HG03045 (cell line): ENCODE results near the gene SLC50A1.
A peak's percentile ranks its signal among the peaks of the same experiment; 100 is the strongest.
"Not testable (repeated sequence)": the region's sequence is repeated elsewhere in the genome, so short reads cannot be mapped to it uniquely, and the experiment has no call there.

ENCODE experiments used
- ATAC-seq: cut with Tn5 transposase; IDR thresholded peaks from one replicate; pipeline ENCODE4 v1.9.1; 2021; ENCODE audit warnings: mild to moderate bottlenecking, moderate library complexity; ENCODE audit not compliant: unreplicated experiment

The SLC50A1 gene

DNA sequence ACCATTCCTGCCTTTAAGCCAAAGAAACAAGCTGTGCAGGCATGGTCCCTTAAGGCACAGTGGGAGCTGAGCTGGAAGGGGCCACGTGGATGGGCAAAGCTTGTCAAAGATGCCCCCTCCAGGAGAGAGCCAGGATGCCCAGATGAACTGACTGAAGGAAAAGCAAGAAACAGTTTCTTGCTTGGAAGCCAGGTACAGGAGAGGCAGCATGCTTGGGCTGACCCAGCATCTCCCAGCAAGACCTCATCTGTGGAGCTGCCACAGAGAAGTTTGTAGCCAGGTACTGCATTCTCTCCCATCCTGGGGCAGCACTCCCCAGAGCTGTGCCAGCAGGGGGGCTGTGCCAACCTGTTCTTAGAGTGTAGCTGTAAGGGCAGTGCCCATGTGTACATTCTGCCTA is 1.3 kb upstream of the SLC50A1 start:
- no peak for ATAC-seq

DNA sequence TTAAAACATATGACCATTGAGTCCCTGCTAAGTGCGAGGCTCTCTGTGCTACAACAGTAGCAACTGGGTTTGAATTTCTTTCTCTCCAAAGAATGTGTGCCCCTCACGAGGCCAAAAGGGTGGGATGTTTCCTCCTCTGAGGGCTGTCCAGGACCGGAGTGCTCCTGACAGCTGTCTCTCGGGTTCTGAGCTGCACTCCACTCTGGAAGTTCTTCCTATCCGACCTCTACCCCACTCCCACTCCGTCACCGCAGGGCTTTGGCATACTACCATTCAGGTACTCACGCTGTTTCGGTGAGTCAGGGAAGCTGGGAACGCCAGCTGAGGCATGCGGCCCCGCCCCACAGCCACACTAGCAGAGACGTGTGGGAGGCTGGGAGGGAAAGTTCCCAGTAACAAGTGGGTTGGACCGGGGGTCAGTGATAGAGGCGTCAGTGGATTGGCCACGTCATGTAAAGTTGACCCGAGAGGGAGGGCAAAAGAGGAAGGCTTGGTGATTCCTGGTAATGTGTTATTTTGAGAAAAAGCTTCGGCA is 705 bp upstream of the SLC50A1 start:
- peak; percentile 35 for ATAC-seq

DNA sequence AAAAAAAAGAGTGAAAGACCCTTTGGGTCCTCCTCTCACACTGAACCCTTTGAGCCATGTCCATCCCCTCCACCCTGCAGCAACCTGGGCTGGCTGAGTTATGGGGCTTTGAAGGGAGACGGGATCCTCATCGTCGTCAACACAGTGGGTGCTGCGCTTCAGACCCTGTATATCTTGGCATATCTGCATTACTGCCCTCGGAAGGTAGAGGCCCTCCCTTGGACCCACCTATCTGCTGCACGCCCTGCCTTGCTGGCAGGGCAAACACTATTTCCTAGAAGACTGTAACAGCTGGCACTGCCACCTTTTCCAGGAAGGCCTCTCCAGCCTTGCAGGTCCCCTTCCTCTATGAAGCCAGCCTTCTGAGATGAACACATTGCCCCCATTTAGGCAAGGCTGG is 1.1 kb downstream of the SLC50A1 start:
- no peak for ATAC-seq

DNA sequence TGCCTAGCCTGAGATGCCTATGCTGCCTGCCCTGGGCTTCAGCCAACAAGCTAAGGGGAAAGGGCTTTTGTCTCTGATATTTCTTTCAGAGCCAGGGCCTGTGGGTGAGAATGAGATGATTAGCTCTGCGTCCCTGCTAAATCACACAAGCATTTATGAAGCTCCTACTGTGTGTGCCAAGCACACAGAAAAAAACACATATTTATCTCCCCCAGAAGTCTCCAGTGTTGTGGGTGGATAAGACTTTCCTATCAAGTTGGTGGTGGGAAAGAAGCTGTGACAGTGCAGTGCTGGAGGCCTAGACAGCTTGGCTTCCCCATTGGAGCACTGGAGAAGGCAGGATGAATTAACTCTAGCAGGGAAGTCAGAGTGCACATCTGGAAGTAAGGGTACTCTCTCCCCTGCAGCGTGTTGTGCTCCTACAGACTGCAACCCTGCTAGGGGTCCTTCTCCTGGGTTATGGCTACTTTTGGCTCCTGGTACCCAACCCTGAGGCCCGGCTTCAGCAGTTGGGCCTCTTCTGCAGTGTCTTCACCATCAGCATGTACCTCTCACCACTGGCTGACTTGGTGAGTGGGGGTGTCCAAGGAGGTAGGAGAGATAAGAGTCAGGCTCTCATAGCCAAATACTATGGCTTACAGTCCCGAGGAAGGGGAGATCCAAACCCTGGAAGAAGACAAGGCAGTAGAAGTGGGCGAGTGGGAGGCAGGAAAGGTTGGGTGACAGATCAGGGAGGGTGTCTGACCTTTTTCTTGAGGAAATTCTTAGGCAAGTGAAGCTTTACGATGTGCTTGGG is 1.7 kb downstream of the SLC50A1 start:
- no peak for ATAC-seq

DNA sequence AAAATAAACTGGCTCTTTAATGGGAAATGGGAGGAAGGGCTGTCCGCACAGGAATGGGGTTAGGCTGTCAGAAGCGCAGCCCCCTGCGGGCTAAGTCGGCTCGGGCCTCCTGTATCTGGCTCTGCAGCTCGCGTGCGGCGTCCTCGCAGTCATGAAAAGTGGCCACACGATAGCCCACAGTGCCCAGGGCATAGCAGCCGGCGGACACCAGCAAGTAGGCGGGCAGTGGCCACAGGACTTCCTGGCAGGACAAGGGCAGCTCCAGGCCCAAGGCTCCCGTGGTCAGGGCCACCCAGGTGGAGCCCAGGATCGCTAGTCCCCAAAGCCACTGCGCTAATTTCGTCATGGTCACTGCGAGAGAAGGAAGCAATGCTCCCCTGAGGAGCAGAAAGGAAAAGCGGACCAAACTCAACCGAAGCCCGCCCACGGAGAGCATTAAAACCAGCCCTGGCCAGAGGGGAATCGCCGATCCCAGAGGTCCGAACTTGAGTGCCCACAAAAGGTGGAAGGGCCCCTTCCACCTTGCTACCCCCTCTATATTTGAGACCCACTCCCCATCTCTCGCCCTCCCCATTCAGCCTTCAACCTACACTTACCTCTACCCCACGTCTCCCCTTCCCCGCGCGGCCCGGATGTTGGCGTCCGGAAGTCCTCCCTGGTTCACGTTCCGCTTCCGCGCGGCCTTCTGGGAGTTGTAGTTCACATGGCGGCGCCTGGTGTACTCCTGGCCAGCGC is 4.4 kb downstream of the SLC50A1 start, which contains the start of gene DPM3:
Gene DPM3, minus strand, starts transcription at position 637 of the 735 bp plus-strand sequence. Its CDS starts 291 bp downstream, at position 346.
- ATAC-seq, result peak; percentile 69

DNA sequence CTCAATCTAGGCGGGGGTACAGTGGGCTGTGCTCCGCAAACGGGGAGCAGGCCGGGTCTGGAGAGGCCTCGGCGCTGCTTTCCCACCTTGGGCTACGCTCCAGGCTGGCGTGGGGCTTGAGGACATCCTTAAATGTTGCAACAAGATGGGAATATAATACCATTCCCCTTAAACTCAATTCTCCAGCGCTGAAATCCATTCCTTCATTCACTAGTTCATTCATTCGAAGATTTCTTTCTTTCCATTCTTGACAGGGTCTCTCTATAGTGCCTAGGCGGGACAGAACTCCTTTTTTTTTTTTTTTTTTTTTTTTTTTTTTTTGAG is 4.9 kb downstream of the SLC50A1 start:
- no peak for ATAC-seq

DNA sequence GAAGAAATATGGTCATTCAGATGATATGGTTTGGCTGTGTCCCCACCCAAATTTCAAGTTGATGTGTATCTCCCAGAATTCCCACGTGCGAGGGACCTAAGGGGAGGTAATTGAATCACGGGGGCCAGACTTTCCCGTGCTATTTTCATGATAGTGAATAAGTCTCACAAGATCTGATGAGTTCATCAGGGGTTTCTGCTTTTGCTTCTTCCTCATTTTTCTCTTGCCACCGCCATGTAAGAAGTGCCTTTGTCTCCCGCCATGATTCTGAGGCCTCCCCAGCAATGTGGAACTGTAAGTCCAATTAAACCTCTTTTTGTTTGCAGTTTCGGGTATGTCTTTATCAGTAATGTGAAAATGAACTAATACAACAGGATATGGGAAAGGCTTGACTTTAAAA is 6.1 kb downstream of the SLC50A1 start:
- ATAC-seq, result no peak

DNA sequence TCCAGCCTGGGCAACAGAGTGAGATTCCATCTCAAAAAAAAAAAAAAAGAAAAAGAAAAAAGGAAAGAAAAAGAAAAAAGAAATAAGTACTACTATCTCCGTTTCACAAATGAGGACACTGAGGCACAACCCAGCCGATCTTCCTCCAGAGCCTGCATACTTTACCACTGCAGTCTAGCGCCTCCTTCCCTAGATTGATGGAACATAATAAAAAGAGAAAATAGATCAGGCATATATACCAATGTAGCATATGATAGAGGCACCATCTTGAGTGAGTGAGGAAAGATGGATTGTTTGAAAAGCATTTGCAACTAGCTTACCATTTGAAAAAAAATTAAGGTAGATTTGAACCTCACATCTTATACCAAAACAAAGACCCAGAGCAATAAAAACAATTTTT is 9.8 kb downstream of the SLC50A1 start:
- ATAC-seq, result no peak

DNA sequence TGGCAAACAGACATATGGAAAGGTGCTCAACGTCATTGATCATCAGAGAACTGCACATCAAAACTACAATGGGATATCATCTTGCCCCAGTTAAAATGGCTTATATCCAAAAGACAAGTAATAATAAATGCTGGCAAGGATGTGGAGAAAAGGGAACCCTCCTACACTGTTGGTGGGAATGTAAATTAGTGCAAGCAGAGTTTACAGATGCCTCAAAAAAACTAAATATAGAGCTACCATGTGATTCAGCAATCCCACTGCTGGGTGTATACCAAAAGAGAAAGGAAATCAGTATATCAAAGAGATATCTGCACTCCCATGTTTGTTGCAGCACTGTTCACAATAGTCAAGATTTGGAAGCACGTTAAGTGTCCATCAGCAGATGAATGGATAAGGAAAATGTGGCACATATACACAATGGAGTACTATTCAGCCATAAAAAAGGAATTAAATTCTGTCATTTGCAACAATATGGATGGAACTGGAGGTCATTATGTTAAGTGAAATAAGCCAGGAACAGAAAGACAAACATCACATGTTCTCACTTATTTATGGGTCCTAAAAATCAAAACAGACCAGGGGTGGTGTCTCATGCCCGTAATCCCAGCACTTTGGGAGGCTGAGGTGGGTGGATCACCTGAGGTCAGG is 20.5 kb downstream of the SLC50A1 start:
- ATAC-seq, result not testable (repeated sequence)

DNA sequence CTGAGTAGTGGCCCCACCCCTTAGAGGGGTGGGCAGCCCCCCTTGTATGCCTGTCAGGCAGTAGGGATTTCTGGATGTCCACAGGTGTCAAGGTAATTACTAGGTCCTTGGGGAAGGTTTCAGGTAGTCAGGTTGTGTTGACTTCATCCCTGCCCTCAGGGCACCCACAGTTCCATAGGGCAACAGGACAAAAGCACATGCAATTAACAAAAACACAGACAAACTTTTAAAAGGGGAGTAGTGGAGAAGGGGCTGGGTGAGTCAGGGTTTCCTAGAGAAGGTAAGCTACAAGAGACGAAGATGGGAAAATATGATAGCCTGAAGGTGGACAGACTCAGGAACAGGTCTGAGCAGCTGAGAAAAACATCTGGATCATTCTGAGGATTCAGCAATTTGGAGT is 23.3 kb downstream of the SLC50A1 start:
- ATAC-seq, result no peak

DNA sequence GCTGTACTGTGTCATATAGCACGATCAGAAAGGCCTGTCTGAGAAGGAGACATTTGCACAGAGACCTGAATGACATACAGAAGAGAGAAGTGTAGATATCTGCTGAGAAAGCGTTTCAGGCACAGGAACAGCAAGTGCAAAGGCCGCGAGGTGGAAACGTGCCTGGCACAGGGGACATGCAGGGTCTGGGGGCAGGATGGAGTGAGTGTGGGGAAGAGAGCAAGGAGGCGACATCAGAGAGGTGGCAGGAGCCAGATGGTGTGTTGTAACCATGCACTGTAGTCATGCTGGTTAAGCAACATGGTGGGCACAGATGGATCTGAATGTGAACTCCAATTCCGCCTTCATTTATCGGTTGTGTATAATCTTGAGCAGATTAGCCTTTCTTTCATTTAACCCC is 24.5 kb downstream of the SLC50A1 start:
- ATAC-seq, result no peak

DNA sequence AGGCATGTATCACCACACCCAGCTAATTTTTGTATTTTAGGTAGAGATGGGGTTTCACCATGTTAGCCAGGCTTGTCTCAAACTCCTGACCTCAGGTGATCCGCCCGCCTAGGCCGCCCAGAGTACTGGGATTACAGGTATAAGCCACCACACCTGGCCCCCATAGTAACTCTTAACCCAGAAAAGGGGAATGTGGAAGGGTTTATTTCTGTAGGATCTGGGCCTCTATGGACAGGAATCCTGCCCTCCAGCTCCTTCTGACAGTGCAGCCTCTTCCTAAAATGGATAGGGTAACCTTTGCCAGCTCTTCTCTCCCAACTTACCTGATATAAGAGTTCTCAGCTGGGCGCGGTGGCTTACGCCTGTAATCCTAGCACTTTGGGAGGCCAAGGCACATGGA is 27.0 kb downstream of the SLC50A1 start:
- not testable (repeated sequence) for ATAC-seq

DNA sequence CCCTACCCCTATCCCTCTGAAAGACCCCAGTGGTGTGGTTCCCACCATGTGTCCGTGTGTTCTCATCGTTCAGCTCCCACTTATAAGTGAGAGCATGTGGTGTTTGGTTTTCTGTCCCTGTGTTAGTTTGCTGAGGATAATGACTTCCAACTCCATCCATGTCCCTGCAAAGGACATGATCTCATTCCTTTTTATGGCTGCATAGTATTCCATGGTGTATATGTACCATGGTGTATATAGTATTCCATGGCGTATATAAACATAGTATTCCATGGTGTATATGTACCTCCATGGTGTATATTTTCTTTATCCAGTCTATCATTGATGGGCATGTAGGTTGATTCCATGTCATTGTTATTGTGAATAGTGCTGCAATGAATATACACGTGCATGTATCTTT is 28.1 kb downstream of the SLC50A1 start:
- ATAC-seq, result not testable (repeated sequence)

DNA sequence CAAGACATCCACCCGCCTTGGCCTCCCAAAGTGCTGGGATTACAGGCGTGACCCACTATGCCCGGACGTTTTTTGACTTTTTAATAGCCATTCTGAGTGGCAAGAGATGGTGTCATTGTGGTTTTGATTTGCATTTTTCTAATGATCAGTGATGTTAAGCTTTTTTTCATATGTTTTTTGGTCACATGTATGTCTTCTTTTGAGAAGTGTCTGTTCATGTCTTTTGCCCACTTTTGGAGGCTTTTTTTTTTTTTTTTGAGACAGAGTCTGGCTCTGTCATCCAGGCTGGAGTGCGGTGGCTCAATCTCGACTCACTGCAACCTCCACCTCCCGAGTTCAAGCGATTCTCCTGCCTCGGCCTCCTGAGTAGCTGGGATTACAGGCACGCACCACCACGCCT is 29.0 kb downstream of the SLC50A1 start:
- not testable (repeated sequence) for ATAC-seq

DNA sequence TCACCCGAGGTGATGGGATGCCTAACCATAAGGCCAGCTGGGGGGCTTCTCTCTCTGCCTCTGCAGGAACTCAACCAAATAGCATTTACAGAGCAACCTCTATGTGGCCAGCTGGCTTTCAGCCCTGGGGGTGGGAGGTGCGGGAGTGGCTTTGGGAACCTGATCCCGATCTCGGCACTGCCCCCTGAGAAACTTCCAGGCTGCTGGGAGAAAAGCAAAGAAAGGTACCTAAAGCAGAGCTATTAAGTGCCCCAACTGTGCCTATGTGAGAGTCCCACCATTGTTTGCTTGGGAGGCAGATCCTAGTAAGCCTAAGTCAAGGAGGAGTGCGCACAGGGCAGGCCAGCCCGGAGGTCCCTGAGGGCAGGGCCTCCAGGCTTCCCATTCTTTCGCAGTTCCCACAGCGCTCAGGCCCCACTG is 30.4 kb downstream of the SLC50A1 start:
- ATAC-seq, result no peak

DNA sequence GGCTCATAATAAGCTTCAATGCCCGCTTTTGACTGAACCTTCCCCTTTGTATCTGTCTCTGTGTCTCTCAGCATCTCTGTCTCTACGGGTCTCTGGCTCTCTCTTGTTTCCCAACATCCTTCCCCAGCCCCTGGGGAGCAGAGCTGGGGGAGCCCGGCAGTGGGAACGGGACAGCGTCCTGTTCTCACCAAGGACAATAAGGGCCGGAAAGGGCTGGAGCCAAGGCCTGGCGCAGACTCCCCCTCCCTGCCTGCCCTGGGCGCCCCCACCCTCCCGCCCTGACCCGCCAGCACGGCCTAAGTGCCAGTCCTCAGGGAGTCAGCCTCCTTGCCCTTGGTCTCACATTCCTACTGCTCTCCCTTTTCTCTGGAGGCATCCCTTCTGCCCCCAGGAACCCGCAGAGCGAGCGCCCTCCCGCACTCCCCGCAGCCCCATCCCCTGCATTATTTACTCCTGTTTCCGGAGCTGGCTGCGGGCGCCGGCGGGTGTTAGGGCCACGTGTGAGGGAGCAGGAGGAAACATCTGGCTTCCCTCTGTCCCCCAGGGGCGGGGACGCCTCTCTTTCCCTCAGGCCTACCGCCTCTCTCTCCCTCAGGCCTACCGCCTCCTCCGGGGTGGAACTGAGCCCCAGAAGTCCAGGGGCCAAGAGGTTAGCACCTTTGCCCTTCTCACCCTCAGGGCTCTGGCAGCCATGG is 31.0 kb downstream of the SLC50A1 start:
- no peak for ATAC-seq

DNA sequence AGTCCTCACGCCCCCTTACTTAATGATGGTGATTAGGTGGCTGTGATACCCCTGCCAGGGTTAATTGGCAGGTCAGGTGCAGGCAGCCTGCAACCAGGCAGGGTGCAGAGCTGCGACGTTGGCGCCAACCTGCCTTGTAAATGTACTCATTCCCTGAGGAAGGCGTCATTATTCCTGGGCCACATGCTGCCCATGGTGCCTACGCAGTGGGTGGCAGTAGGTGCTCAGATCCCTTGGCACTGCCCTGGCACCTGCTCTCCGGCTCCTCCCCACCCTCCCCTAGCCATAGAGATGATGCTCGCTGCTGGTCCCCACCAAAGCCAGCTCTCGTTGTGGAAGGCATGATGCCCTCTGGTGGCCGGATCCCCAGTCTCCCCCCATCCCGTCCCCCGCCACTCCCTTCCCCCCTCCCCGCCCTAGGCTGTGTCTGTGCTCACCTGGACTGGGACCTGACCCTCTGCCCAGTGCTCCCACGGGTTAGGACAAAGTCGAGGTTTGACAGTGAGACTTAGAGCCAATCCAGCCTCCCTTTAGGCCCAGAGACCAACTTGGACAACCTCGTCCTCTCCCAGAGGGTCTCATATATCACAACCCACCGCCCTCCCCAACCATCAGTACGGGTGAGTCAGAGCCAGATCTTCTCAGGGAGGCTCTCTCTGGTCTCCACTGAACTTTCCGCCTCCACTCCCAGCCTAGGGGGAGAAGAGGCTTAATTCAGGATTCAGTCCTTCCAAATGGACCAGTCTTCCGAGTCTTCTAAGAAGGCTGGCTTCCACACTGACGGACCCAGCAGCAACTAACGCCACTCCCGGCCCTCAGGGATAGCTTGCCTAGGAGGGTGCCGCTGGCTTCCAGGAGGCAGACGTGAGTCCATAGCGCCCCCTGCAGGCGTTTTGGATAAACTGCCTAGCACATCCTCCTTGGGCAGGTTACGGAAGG is 31.8 kb downstream of the SLC50A1 start:
- ATAC-seq, result peak; percentile 56

DNA sequence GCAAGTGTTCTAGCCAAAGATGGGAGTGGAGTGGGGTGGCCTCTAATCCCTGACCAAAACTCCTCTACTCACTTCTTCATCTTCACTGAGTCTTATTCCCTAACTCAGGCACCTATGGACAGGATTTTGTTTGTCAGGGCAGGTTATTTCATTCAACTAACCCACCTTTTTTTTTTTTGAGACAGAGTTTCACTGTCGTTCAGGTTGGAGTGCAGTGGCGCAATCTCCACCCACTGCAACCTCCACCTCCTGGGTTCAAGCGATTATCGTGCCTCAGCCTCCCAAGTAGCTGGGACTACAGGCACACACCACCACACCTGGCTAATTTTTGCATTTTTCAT is 32.4 kb downstream of the SLC50A1 start:
- not testable (repeated sequence) for ATAC-seq

DNA sequence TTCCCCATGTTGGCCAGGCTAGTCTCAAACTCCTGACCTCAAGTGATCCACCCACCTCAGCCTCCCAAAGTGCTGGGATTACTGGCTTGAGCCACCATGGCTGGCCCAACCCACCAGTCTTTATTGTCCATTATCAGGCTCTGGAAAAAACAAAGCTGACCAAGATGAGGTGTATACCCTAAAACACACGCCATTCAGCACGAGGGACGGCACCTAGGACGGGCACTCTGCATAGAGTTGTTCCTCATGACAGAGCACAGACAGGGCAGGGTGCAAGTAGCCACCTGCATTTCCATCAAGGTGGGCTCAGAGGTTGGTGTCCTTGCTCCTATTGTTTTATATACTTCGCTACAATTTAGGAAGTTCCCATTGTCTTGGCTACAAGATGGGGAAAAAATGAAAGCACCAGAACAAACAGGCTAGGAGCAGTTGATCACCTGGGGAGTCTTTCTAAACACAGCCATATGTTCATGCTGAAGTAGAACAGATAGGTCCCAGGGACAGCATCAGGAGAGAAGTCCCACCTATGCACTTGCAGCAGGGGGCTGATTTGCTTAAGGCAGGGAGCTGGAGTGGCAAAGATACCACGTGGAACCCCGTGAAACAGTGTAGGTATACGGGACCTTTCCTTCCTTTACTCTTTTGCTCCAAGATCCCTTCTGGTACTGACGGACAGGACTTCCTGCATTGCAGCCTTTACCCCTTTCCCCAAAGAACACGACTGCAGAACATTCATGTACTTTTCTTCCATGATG is 33.0 kb downstream of the SLC50A1 start:
- ATAC-seq, result no peak
